Pancreas (tissue), 10 donors: ENCODE results near the gene PTPN23. TPM values are rescaled to one million over a fixed set of nuclear protein-coding genes. Genes with fewer than 3 reads are reported as not detected.
A peak's percentile ranks its signal among the peaks of the same experiment; 100 is the strongest.
"Not testable (repeated sequence)": the region's sequence is repeated elsewhere in the genome, so short reads cannot be mapped to it uniquely, and the experiment has no call there.

ENCODE experiments used
- ATAC-seq, 4 donors: fragments of 200-7000 bp; cut with Tn5 transposase; one replicate each; pipeline versions ENCODE4 v1.8.0 to v1.9.1; 2020; ENCODE audit warnings: mild to moderate bottlenecking in 4 of 4, moderate library complexity in 4 of 4
- DNase-seq, 6 donors: peaks; one replicate each; pipeline ENCODE4 v3.0.0-alpha.2; 2020
- FAIRE-seq: peaks from 2 replicates; lab custom pipeline; 2012; peaks lifted over from hg19 to GRCh38; lab: Jason Lieb, UNC
- H3K27ac ChIP-seq, 4 donors: fragments of 200-600 bp; sonication (generic); 1 replicate in 3 of 4; 2 replicates in 1 of 4; pipeline versions ENCODE4 v1.5.0 to v1.8.0; 2020
- H3K27me3 ChIP-seq, 4 donors: fragments of 200-600 bp; one replicate each; pipeline ENCODE4 v1.8.0; 2021
- H3K36me3 ChIP-seq, 3 donors: fragments of 200-600 bp; sonication (generic) in 1 of 3; one replicate each; pipeline versions ENCODE4 v1.5.0 to v1.8.0; 2020 to 2021
- H3K4me1 ChIP-seq, 3 donors: fragments of 200-600 bp; one replicate each; pipeline ENCODE4 v1.8.0; 2021
- H3K4me3 ChIP-seq, 4 donors: fragments of 200-600 bp; sonication (generic) in 2 of 4; one replicate each; pipeline versions ENCODE4 v1.5.0 to v1.8.0; 2020 to 2021
- H3K9me3 ChIP-seq, 4 donors: fragments of 200-600 bp; one replicate each; pipeline ENCODE4 v1.8.0; 2021
- WGBS, 2 donors: extraction: QIAGEN DNeasy Blood & Tissue Kit; methylation state at CpG; one replicate each; pipeline ENCODE4 v1.1.7; 2013; 5-methylcytosine and 5-hydroxymethylcytosine counted together
- intact Hi-C, 3 donors: fragments of 100-400 bp; cut with DNase I; formaldehyde crosslinking; loops; one replicate each; pipeline versions ENCODE4 v1.11.1 to v1.14.2; 2022
- polyA plus RNA-seq, 2 donors: library from polyadenylated mRNA; stranded (reverse); fragments of 200-250 nt; gene quantifications; one replicate each; pipeline ENCODE4 v1.2.3, GENCODE V29; 2013
- total RNA-seq, 6 donors: library from RNA; stranded (reverse); fragmentation: NEBNext Ultra II Directional in 4 of 6; extraction: Animal tissue kit (Norgen Biotek cat#: 25700) in 4 of 6; gene quantifications; one replicate each; pipeline versions ENCODE4 v1.2.1 to v1.2.4, GENCODE V29; 2021 to 2023
- TF ChIP-seq, protein P1 (sequence below), 4 donors: fragments of 200-600 bp; sonication (generic) in 3 of 4; IDR thresholded peaks; one replicate each; pipeline versions ENCODE4 v1.5.0 to v1.8.0; 2021; ENCODE audit warnings: antibody characterized with exemption in 4 of 4
- donor health status: healthy with polysubstance abuse.
- donor health status: DM: no; HTN: no; CAD: no; lungs with moderate emphysema.
- donor health status: DM: no; HTN: no; CAD: no.
- donor health status: control.
- donor health status: control.
- donor health status: Bipolar disorder and iron deficiency.
- donor health status: DM: yes; HTN: yes; CAD: no.
- donor health status: DM: no; HTN: no; CAD: no.
- donor health status: DM: no; HTN: no; CAD: no.
- donor health status: DM: yes; HTN: yes; CAD: no.

Gene PTPN23
- total and polyA plus RNA-seq, 8 donors, result 14.2 to 40.8 (median 21.1) TPM

GRCh38 chr3:47362701-47363100 is 18.1 kb upstream of the PTPN23 start:
- Histone ChIP-seq H3K27ac (peak overlapping the region in 1 of 4 donors; percentile 8), H3K27me3 (no peaks in the 10 kb centered on the region), H3K4me3 (no peak overlapping the region), H3K4me1 (peaks cover 0 to 4% (median 0%) of the 10 kb centered on the region in 3 donors), H3K36me3 (no peaks in the 10 kb centered on the region), H3K9me3 (no peaks in the 10 kb centered on the region)
- ATAC-seq (no peak), FAIRE-seq (no peak), DNase-seq (no peak)
- intact Hi-C loops, result no loop called here
- 77 to 82% methylated on average over 5 of the region's 5 CpGs for WGBS, 2 donors
- TF ChIP-seq, protein P1, sequence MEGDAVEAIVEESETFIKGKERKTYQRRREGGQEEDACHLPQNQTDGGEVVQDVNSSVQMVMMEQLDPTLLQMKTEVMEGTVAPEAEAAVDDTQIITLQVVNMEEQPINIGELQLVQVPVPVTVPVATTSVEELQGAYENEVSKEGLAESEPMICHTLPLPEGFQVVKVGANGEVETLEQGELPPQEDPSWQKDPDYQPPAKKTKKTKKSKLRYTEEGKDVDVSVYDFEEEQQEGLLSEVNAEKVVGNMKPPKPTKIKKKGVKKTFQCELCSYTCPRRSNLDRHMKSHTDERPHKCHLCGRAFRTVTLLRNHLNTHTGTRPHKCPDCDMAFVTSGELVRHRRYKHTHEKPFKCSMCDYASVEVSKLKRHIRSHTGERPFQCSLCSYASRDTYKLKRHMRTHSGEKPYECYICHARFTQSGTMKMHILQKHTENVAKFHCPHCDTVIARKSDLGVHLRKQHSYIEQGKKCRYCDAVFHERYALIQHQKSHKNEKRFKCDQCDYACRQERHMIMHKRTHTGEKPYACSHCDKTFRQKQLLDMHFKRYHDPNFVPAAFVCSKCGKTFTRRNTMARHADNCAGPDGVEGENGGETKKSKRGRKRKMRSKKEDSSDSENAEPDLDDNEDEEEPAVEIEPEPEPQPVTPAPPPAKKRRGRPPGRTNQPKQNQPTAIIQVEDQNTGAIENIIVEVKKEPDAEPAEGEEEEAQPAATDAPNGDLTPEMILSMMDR (IDR thresholded peaks at IDR 0.05), result no peak

GRCh38 chr3:47365213-47366153 is 15.3 kb upstream of the PTPN23 start:
- Histone ChIP-seq H3K27ac (no peak overlapping the region), H3K4me3 (no peak overlapping the region), H3K9me3 (no peaks in the 10 kb centered on the region), H3K27me3 (no peaks in the 10 kb centered on the region), H3K4me1 (peaks cover 0 to 4% (median 0%) of the 10 kb centered on the region in 3 donors), H3K36me3 (no peaks in the 10 kb centered on the region)
- intact Hi-C loops, result no loop called here
- FAIRE-seq (no peak), ATAC-seq (peak in 3 of 4 donors; percentile 28 to 68 (median 46)), DNase-seq (peak in 1 of 6 donors; percentile 33)
- TF ChIP-seq, protein P1 (IDR thresholded peaks at IDR 0.05), result no peak
- WGBS, 2 donors, result 51 to 59% methylated on average over 11 of the region's 11 CpGs

GRCh38 chr3:47366833-47367232 is 14.0 kb upstream of the PTPN23 start:
- no peak overlapping the region for H3K27ac ChIP-seq
- no peaks in the 10 kb centered on the region for H3K9me3 ChIP-seq
- FAIRE-seq, result no peak
- intact Hi-C loops, result no loop called here
- ATAC-seq, result no peak
- H3K27me3 ChIP-seq, result no peaks in the 10 kb centered on the region
- no peaks in the 10 kb centered on the region for H3K36me3 ChIP-seq
- DNase-seq, result no peak
- TF ChIP-seq, protein P1 (IDR thresholded peaks at IDR 0.05), result no peak
- 93 to 96% methylated on average over 2 of the region's 2 CpGs for WGBS, 2 donors
- H3K4me3 ChIP-seq, result no peak overlapping the region
- H3K4me1 ChIP-seq, result peaks cover 0 to 4% (median 0%) of the 10 kb centered on the region in 3 donors

DNA sequence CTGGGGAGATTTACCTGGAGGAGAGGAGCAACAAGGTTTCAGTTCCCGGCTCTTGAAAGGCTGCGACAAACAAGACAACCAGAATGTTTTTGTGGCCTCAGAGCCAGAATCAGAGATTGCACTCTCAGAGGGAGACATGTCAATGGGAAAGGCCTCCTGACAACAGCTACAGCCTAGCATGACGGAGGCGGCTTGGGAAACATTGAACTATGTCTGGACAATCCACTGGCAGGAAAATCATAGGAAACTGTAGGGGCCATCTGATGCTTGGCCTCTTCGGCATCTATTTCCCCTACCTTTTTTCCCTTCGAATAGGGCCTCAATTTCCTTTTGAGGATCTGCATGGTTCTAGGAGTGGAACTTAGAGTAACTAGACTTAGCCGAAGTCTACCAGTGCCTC is 13.2 kb upstream of the PTPN23 start:
- Histone ChIP-seq H3K27me3 (no peaks in the 10 kb centered on the region), H3K4me3 (no peak overlapping the region), H3K36me3 (no peaks in the 10 kb centered on the region), H3K9me3 (no peaks in the 10 kb centered on the region), H3K27ac (no peak overlapping the region), H3K4me1 (peaks cover 0 to 4% (median 0%) of the 10 kb centered on the region in 3 donors)
- intact Hi-C loops, result no loop called here
- FAIRE-seq (no peak), ATAC-seq (no peak), DNase-seq (no peak)
- WGBS, 2 donors, result 88 to 95% methylated on average over 7 of the region's 7 CpGs
- TF ChIP-seq, protein P1 (IDR thresholded peaks at IDR 0.05), result no peak

DNA sequence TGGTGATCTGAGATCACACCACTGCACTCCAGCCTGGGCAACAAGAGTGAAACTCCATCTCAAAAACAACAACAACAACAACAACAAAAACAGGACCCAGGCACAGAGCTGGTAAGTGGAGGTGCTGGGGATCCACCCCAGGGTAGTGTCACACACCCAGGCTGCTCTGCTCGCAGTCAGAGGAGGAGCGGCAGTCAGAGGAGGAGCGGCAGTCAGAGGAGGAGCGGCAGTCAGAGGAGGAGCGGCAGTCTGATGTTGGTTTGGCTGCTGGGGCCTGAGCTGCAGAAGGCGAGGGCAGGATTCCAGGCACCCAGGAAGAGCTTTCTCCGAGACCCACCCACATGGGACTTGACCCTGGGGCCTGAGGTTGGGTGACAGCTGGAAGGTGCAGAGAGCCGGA is 10.8 kb upstream of the PTPN23 start:
- ATAC-seq, H3K36me3 ChIP-seq, DNase-seq, H3K27me3 ChIP-seq, H3K4me3 ChIP-seq, H3K9me3 ChIP-seq, intact Hi-C loops, H3K27ac ChIP-seq, FAIRE-seq, H3K4me1 ChIP-seq: not testable (repeated sequence)
- WGBS, 2 donors, result 90 to 93% methylated on average over 8 of the region's 8 CpGs
